Ishikawa (cell line): ENCODE data around the gene CERT1.

Source experiments
- CEBPB ChIP-seq: IDR thresholded peaks from 2 replicates; pipeline ENCODE4 v1.6.1; 2012
- CREB1 ChIP-seq: IDR thresholded peaks from 2 replicates; pipeline ENCODE4 v1.6.1; 2012; ENCODE audit warnings: low read depth
- EGR1 ChIP-seq: IDR thresholded peaks from 2 replicates; pipeline ENCODE4 v1.6.1; 2012
- EP300 ChIP-seq: IDR thresholded peaks from 2 replicates; pipeline ENCODE4 v1.6.1; 2012; ENCODE audit warnings: borderline replicate concordance
- FOXM1 ChIP-seq: IDR thresholded peaks from 2 replicates; pipeline ENCODE4 v1.6.1; 2012; ENCODE audit warnings: low read depth, borderline replicate concordance
- MAX ChIP-seq: IDR thresholded peaks from 2 replicates; pipeline ENCODE4 v1.6.1; 2012
- NFIC ChIP-seq: IDR thresholded peaks from 2 replicates; pipeline ENCODE4 v1.6.1; 2012
- RAD21 ChIP-seq: IDR thresholded peaks from 2 replicates; pipeline ENCODE4 v1.6.1; 2012; ENCODE audit warnings: low read depth
- REST ChIP-seq: IDR thresholded peaks from 2 replicates; pipeline ENCODE4 v1.6.1; 2012; ENCODE audit warnings: low read depth, mild to moderate bottlenecking
- TAF1 ChIP-seq: IDR thresholded peaks from 2 replicates; pipeline ENCODE4 v1.6.1; 2012; ENCODE audit warnings: low read depth, mild to moderate bottlenecking
- TCF12 ChIP-seq: IDR thresholded peaks from 2 replicates; pipeline ENCODE4 v1.6.1; 2012; ENCODE audit warnings: low read depth
- TEAD4 ChIP-seq: IDR thresholded peaks from 2 replicates; pipeline ENCODE4 v1.6.1; 2012
- USF1 ChIP-seq: IDR thresholded peaks from 2 replicates; pipeline ENCODE4 v1.6.1; 2012
- YY1 ChIP-seq: IDR thresholded peaks from 2 replicates; pipeline ENCODE4 v1.6.1; 2012; ENCODE audit warnings: low read depth
- ZBTB7A ChIP-seq: IDR thresholded peaks from 2 replicates; pipeline ENCODE4 v1.6.1; 2012; ENCODE audit warnings: low read depth

The CERT1 gene

GRCh38 chr5:75482482-75482881 is 28.9 kb downstream of the CERT1 start:
- TF ChIP-seq TEAD4 (no peak), RAD21 (peak; percentile 18; the same call in 1 of the 2 replicates), EP300 (no peak)

GRCh38 chr5:75481024-75481423 is 30.4 kb downstream of the CERT1 start:
- TF ChIP-seq YY1 (no peak), USF1 (no peak), TCF12 (no peak), NFIC (no peak), REST (no peak), CEBPB (no peak), CREB1 (no peak), ZBTB7A (no peak), EGR1 (no peak), MAX (no peak), TAF1 (no peak), EP300 (no peak), TEAD4 (no peak), RAD21 (no peak), FOXM1 (no peak)

GRCh38 chr5:75475364-75475763 is 36.1 kb downstream of the CERT1 start:
- TF ChIP-seq EGR1, result no peak
- TF ChIP-seq RAD21, result no peak
- TF ChIP-seq USF1, result no peak
- no peak for TF ChIP-seq EP300
- no peak for TF ChIP-seq YY1
- no peak for TF ChIP-seq TEAD4
- no peak for TF ChIP-seq ZBTB7A
- TF ChIP-seq FOXM1, result no peak
- no peak for TF ChIP-seq MAX
- TF ChIP-seq REST, result no peak
- no peak for TF ChIP-seq CEBPB
- TF ChIP-seq CREB1, result no peak
- TF ChIP-seq TAF1, result no peak
- TF ChIP-seq TCF12, result no peak

GRCh38 chr5:75473463-75473862 is 38.0 kb downstream of the CERT1 start:
- TF ChIP-seq CREB1 (no peak), TEAD4 (no peak), REST (no peak), FOXM1 (no peak)

GRCh38 chr5:75472973-75473372 is 38.5 kb downstream of the CERT1 start:
- TF ChIP-seq MAX, result no peak
- TF ChIP-seq TAF1, result no peak
- no peak for TF ChIP-seq NFIC
- no peak for TF ChIP-seq EGR1
- no peak for TF ChIP-seq TCF12
- no peak for TF ChIP-seq YY1
- no peak for TF ChIP-seq TEAD4
- no peak for TF ChIP-seq ZBTB7A
- TF ChIP-seq CREB1, result no peak
- TF ChIP-seq EP300, result no peak
- TF ChIP-seq RAD21, result no peak
- TF ChIP-seq CEBPB, result no peak
- TF ChIP-seq USF1, result no peak
- no peak for TF ChIP-seq REST
- TF ChIP-seq FOXM1, result no peak
